HepG2 (cell line): ENCODE data around the gene NFATC2. TPM values are rescaled to one million over a fixed set of nuclear protein-coding genes. Genes with fewer than 3 reads are reported as not detected.
A peak's percentile ranks its signal among the peaks of the same experiment; 100 is the strongest.
"Not testable (repeated sequence)": the region's sequence is repeated elsewhere in the genome, so short reads cannot be mapped to it uniquely, and the experiment has no call there.

Experiments used
- ATAC-seq: fragments of 200-7000 bp; cut with Tn5 transposase; 3 replicates; pipeline ENCODE4 v1.9.1; 2020; ENCODE audit warnings: mild to moderate bottlenecking, moderate library complexity
- BruUV-seq: library from RNA; stranded (reverse); fragments of 400-500 nt; replicated peaks from 2 replicates; lab custom pipeline; 2021; lab: Mats Ljungman, UMichigan
- CTCF ChIA-PET: fragments of 300-600 bp; formaldehyde crosslinking; extraction: SDS; loops from one replicate; lab custom pipeline; 2021; ENCODE audit warnings: low total read pairs, inconsistent platforms, low intra/inter-chr PET ratio; lab: Yijun Ruan, JAX
- POLR2A ChIA-PET: fragments of 350-600 bp; sonication (Branson Sonifier 250); formaldehyde crosslinking; loops from one replicate; lab custom pipeline; 2020; ENCODE audit warnings: antibody characterized with exemption, inconsistent platforms; lab: Yijun Ruan, JAX
- DNase-seq: peaks from one replicate; pipeline ENCODE4 v3.0.0-alpha.2; 2015; ENCODE audit warnings: low spot score
- FAIRE-seq: peaks from 3 replicates; lab custom pipeline; 2011; peaks lifted over from hg19 to GRCh38; lab: Jason Lieb, UNC
- H2AFZ ChIP-seq: one replicate; pipeline ENCODE4 v1.6.1; 2011; ENCODE audit warnings: low read length, inconsistent platforms
- H3K27ac ChIP-seq: fragments of 300-600 bp; 3 replicates; pipeline ENCODE4 v1.8.0; 2011; ENCODE audit warnings: mixed run types, mild to moderate bottlenecking, mixed read lengths, low read length, inconsistent platforms; ENCODE audit not compliant: insufficient read depth; ENCODE audit errors: extremely low read length
- H3K27me3 ChIP-seq, 2 experiments: fragments of 200-600 bp in 1 of 2; 2 replicates in 1 of 2; 3 replicates in 1 of 2; pipeline versions ENCODE4 v1.6.0 to v1.8.0; 2011; ENCODE audit warnings: low read length in 2 of 2, mild to moderate bottlenecking in 2 of 2, moderate library complexity in 2 of 2, inconsistent platforms in 1 of 2; ENCODE audit not compliant: insufficient read depth in 2 of 2, control insufficient read depth in 1 of 2
- H3K36me3 ChIP-seq, 2 experiments: fragments of 200-600 bp in 1 of 2; replicated peaks in 1 of 2; 2 replicates in 1 of 2; 3 replicates in 1 of 2; pipeline versions ENCODE4 v1.5.1 to v1.8.0; 2011; ENCODE audit warnings: low read length in 2 of 2, inconsistent platforms in 1 of 2; ENCODE audit not compliant: insufficient read depth in 2 of 2, control insufficient read depth in 1 of 2
- H3K4me1 ChIP-seq: 2 replicates; pipeline ENCODE4 v1.5.1; 2012; ENCODE audit warnings: low read length, inconsistent platforms; ENCODE audit not compliant: insufficient read depth
- H3K4me2 ChIP-seq: 2 replicates; pipeline ENCODE4 v1.6.0; 2011; ENCODE audit warnings: low read depth, low read length, inconsistent platforms
- H3K4me3 ChIP-seq, 3 experiments: fragments of 200-600 bp in 1 of 3; sonication (generic), shearing (Covaris generic) in 1 of 3; replicated peaks in 1 of 3; 2 replicates each; pipeline ENCODE4 v1.5.1; 2011 to 2016; ENCODE audit warnings: low read length in 3 of 3, inconsistent platforms in 2 of 3, low read depth in 2 of 3, mild to moderate bottlenecking in 2 of 3, control low read depth in 1 of 3, mixed read lengths in 1 of 3; ENCODE audit not compliant: insufficient read depth in 1 of 3
- H3K79me2 ChIP-seq: one replicate; pipeline ENCODE4 v1.6.1; 2011; ENCODE audit warnings: low read length, inconsistent platforms; ENCODE audit not compliant: insufficient read depth
- H3K9ac ChIP-seq: 2 replicates; pipeline ENCODE4 v1.6.0; 2011; ENCODE audit warnings: mild to moderate bottlenecking, low read depth, low read length, inconsistent platforms; ENCODE audit not compliant: insufficient read depth
- H3K9me3 ChIP-seq: 2 replicates; pipeline ENCODE4 v1.5.1; 2012; ENCODE audit warnings: mild to moderate bottlenecking, low read length
- H4K20me1 ChIP-seq: 2 replicates; pipeline ENCODE4 v1.6.0; 2011; ENCODE audit warnings: inconsistent platforms, mild to moderate bottlenecking, low read length, moderate library complexity; ENCODE audit not compliant: insufficient read depth
- FIP1L1 ChIP-seq: fragments of 200-400 bp; formaldehyde crosslinking; IDR thresholded peaks from 2 replicates; pipeline ENCODE4 v1.6.1; 2018; ENCODE audit warnings: low read depth, mild to moderate bottlenecking, low read length, moderate library complexity, borderline replicate concordance; ENCODE audit not compliant: insufficient read depth
- FOXO1 ChIP-seq: sonication (generic); formaldehyde crosslinking; IDR thresholded peaks from 2 replicates; pipeline ENCODE4 v1.4.0; 2020; ENCODE audit warnings: missing genetic modification reagents
- HMGA1 ChIP-seq: sonication (generic); formaldehyde crosslinking; conservative IDR thresholded peaks from 2 replicates; pipeline ENCODE4 v1.4.0; 2020; ENCODE audit warnings: missing genetic modification reagents
- KDM3A ChIP-seq: IDR thresholded peaks from 2 replicates; pipeline ENCODE4 v1.6.1; 2018; ENCODE audit warnings: low read depth, missing compliant biosample characterization
- NFYC ChIP-seq: IDR thresholded peaks from 2 replicates; pipeline ENCODE4 v1.6.1; 2016; ENCODE audit warnings: missing genetic modification reagents, missing compliant biosample characterization
- NR2F6 ChIP-seq, 2 experiments: IDR thresholded peaks; 2 replicates each; pipeline ENCODE4 v1.6.1; 2016; ENCODE audit warnings: antibody characterized with exemption in 1 of 2, mild to moderate bottlenecking in 1 of 2
- RCOR2 ChIP-seq: IDR thresholded peaks from 2 replicates; pipeline ENCODE4 v1.6.1; 2016; ENCODE audit warnings: missing biosample characterization, missing genetic modification reagents
- SP4 ChIP-seq: sonication (generic); formaldehyde crosslinking; IDR thresholded peaks from 2 replicates; pipeline ENCODE4 v1.8.1; 2023; ENCODE audit warnings: mild to moderate bottlenecking, missing genetic modification reagents
- ZNF232 ChIP-seq: sonication (generic); formaldehyde crosslinking; IDR thresholded peaks from 2 replicates; pipeline ENCODE4 v1.4.0; 2020; ENCODE audit warnings: missing genetic modification reagents, borderline replicate concordance
- ZNF292 ChIP-seq: sonication (generic); formaldehyde crosslinking; IDR thresholded peaks from 2 replicates; pipeline ENCODE4 v1.8.1; 2022; ENCODE audit warnings: mild to moderate bottlenecking, low read depth, missing genetic modification reagents, borderline replicate concordance
- WGBS: methylation state at CpG from one replicate; pipeline ENCODE4 v1.1.6; 2017; ENCODE audit warnings: low lambda C conversion rate; 5-methylcytosine and 5-hydroxymethylcytosine counted together
- in situ Hi-C: cut with HindIII; loops from 2 replicates; pipeline ENCODE4 v1.10.0; 2017; ENCODE audit warnings: low pct_unique_long_range_greater_than_20kb; ENCODE audit not compliant: extremely low pct_ligation_motif_present
- intact Hi-C: fragments of 100-400 bp; cut with micrococcal nuclease; formaldehyde crosslinking; loops from one replicate; pipeline ENCODE4 v1.10.0; 2022; ENCODE audit not compliant: unreplicated experiment
- polyA plus RNA-seq, 8 experiments: library from polyadenylated mRNA; depleted of rRNA in 3 of 8; stranded (reverse) in 7 of 8; unstranded in 1 of 8; fragments of >200 nt; fragmentation: Illumina TruSeq in 4 of 8; extraction: Trizol in 4 of 8; gene quantifications; 2 replicates each; pipeline versions ENCODE4 v1.2.1 to v1.2.3, GENCODE V29; 2011 to 2016; ENCODE audit warnings: low read depth in 4 of 8, missing spikeins in 1 of 8, mixed read lengths in 1 of 8; ENCODE audit not compliant: insufficient read depth in 1 of 8
- total RNA-seq, 5 experiments: library from RNA; depleted of rRNA; stranded (reverse); fragments of >200 nt; fragmentation: Illumina TruSeq; extraction: Trizol; gene quantifications; 2 replicates each; pipeline ENCODE4 v1.2.3, GENCODE V29; 2016; ENCODE audit warnings: low read depth in 1 of 5
- TF ChIP-seq, protein P1 (sequence below): sonication (generic); formaldehyde crosslinking; IDR thresholded peaks from 2 replicates; pipeline ENCODE4 v1.8.0; 2022; ENCODE audit warnings: mild to moderate bottlenecking, missing genetic modification reagents
- TF ChIP-seq, protein P2 (sequence below): sonication (generic); formaldehyde crosslinking; IDR thresholded peaks from 2 replicates; pipeline ENCODE4 v1.4.0; 2020; ENCODE audit warnings: missing genetic modification reagents, mild to moderate bottlenecking, borderline replicate concordance

NFATC2 gene
- total and polyA plus RNA-seq, 2 of the 13 experiments (the other 11 are each of a cell fraction or from before 2014, with no cell fraction given): 1.9 to 3.3 TPM

DNA sequence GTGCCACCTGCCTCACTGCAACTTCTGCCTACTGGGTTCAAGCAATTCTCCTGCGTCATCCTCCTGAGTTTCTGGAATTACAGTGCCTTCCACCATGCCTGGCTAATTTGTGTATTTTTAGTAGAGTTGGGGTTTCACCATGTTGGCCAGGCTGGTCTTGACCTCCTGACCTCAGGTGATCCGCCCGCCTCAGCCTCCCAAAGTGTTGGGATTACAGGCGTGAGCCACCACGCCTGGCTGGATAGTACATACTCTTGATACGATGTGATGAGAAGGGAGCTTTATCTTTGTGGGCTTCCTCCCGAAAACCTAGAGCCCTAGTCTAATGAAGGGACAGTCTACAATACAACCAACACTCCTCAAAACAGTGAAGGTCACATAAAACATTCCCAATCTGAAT, 2.4 kb downstream of the NFATC2 start:
- DNase-seq, FAIRE-seq, BruUV-seq, POLR2A ChIA-PET, H3K4me2 ChIP-seq, H3K27ac ChIP-seq, H3K79me2 ChIP-seq, H3K36me3 ChIP-seq, H2AFZ ChIP-seq, in situ Hi-C loops, H3K4me3 ChIP-seq, H3K9ac ChIP-seq, CTCF ChIA-PET, H3K9me3 ChIP-seq, ATAC-seq, H4K20me1 ChIP-seq: not testable (repeated sequence)
- WGBS: 97% methylated on average over 7 of the region's 7 CpGs
- Histone ChIP-seq H3K4me1 (peaks cover 33% of the 10 kb centered on the region), H3K27me3 (peaks cover 0 to 15% of the 10 kb centered on the region in 2 experiments; a peak in 3 of 5 replicates)
- intact Hi-C loops: loop anchor here (2.0 to 10.0 kb wide), 4 partner anchors 37 to 555 kb away; no protein-coding TSS in a partner anchor
- TF ChIP-seq ZNF232: 0 out of 2 replicates have a peak, but pooled peaks have one; percentile 36
- TF ChIP-seq, protein P1, sequence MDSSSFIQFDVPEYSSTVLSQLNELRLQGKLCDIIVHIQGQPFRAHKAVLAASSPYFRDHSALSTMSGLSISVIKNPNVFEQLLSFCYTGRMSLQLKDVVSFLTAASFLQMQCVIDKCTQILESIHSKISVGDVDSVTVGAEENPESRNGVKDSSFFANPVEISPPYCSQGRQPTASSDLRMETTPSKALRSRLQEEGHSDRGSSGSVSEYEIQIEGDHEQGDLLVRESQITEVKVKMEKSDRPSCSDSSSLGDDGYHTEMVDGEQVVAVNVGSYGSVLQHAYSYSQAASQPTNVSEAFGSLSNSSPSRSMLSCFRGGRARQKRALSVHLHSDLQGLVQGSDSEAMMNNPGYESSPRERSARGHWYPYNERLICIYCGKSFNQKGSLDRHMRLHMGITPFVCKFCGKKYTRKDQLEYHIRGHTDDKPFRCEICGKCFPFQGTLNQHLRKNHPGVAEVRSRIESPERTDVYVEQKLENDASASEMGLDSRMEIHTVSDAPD (CRISPR knock-in tag): 0 out of 2 replicates have a peak, but pooled peaks have one; percentile 55

DNA sequence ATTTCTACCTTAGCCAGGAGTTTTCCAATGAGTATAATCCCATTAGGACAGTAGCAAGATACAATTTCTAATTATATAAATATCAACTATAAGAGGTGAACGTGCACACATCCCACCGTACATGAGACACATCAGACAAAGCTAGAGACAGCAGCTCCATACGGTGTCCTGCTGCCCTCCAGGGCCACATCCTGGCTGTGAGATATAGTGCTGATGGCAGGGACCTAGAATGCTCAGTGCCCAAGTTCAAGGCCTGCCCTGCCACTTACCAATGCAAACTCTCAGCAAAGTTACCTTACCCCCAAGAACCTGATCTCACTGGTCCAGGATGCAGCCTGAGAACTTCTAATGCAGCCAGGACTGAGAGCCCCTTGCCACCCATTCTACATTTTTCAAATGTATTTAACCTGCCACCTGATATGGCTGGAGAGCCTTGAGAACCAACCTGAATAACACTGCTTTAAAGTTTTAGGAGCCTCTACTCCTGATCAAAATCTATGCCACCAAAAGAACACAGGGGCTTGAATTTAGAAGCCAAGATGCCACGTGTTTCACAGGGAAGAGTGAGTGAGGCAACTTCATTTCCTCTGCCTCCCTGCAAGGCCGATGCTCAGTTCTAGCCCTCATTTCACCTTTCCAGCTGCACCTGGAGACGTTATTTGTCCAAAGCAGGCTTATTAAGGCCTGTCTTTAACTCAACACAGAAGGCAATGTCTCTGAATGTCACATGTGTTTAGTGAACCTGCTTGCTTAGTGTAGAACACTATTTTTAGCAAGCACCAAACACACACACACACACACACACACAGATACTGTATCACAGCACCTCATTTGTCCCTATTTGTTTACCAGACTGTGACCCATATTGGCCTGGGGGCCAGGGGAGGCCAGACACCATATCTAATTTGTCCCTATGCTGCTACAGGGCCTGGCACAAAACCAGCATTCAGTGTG, 6.1 kb downstream of the NFATC2 start:
- Histone ChIP-seq H3K79me2 (peaks cover 4% of the 10 kb centered on the region), H3K9ac (no peak overlapping the region), H4K20me1 (no peaks in the 10 kb centered on the region), H3K9me3 (no peaks in the 10 kb centered on the region), H3K27ac (no peak overlapping the region), H3K4me2 (no peak overlapping the region), H2AFZ (no peak overlapping the region), H3K4me3 (no peak overlapping the region), H3K36me3 (no peaks in the 10 kb centered on the region; a peak in 2 of 5 replicates), H3K4me1 (peaks cover 33% of the 10 kb centered on the region), H3K27me3 (no peaks in the 10 kb centered on the region)
- 78% methylated on average over 6 of the region's 6 CpGs for WGBS
- no TSS peak for BruUV-seq
- no peak for TF ChIP-seq HMGA1 (CRISPR knock-in tag)
- no peak for TF ChIP-seq NR2F6 (IDR thresholded peaks at IDR 0.05)
- TF ChIP-seq NR2F6 (CRISPR knock-in tag; IDR thresholded peaks at IDR 0.05): no peak
- TF ChIP-seq ZNF292 (CRISPR knock-in tag): no peak
- no peak for TF ChIP-seq FOXO1
- TF ChIP-seq SP4 (CRISPR knock-in tag): peak; percentile 50; the same call in 1 of the 2 replicates
- no peak for TF ChIP-seq RCOR2 (CRISPR knock-in tag)
- TF ChIP-seq KDM3A: no peak
- no peak for TF ChIP-seq NFYC (CRISPR knock-in tag)
- TF ChIP-seq, protein P2, sequence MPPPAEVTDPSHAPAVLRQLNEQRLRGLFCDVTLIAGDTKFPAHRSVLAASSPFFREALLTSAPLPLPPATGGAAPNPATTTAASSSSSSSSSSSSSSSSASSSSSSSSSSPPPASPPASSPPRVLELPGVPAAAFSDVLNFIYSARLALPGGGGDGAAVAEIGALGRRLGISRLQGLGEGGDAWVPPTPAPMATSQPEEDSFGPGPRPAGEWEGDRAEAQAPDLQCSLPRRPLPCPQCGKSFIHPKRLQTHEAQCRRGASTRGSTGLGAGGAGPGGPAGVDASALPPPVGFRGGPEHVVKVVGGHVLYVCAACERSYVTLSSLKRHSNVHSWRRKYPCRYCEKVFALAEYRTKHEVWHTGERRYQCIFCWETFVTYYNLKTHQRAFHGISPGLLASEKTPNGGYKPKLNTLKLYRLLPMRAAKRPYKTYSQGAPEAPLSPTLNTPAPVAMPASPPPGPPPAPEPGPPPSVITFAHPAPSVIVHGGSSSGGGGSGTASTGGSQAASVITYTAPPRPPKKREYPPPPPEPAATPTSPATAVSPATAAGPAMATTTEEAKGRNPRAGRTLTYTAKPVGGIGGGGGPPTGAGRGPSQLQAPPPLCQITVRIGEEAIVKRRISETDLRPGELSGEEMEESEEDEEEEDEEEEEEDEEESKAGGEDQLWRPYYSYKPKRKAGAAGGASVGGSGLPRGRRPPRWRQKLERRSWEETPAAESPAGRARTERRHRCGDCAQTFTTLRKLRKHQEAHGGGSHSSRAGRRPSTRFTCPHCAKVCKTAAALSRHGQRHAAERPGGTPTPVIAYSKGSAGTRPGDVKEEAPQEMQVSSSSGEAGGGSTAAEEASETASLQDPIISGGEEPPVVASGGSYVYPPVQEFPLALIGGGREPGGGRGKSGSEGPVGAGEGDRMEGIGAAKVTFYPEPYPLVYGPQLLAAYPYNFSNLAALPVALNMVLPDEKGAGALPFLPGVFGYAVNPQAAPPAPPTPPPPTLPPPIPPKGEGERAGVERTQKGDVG (CRISPR knock-in tag): 0 out of 2 replicates have a peak, but pooled peaks have one; percentile 28
- TF ChIP-seq FIP1L1: no peak
- ATAC-seq: no peak
- CTCF ChIA-PET: no interaction called here
- POLR2A ChIA-PET: no interaction called here
- no peak for FAIRE-seq
- in situ Hi-C loops (no loop called here), intact Hi-C loops (no loop called here)
- DNase-seq: no peak
